CD4-positive, CD25-positive, alpha-beta regulatory T cell (primary cell): ENCODE results near the gene REEP3. TPM values are rescaled to one million over a fixed set of nuclear protein-coding genes. Genes with fewer than 3 reads are reported as not detected.

ENCODE experiments used
- ATAC-seq, 2 donors: fragments of 150-1000 bp; cut with Tn5 transposase; one replicate each; pipeline ENCODE4 v1.10.0; 2021; ENCODE audit warnings: low read depth in 2 of 2, moderate number of reproducible peaks in 2 of 2, moderate library complexity in 1 of 2
- DNase-seq, 3 donors: peaks; one replicate each; pipeline versions ENCODE4 v3.0.0 to v3.0.0-alpha.2; 2012 to 2022; ENCODE audit warnings: mixed read lengths in 1 of 3
- H3K27ac ChIP-seq: one replicate; pipeline ENCODE4 v1.7.0; 2013; ENCODE audit warnings: mild to moderate bottlenecking, low read length; ENCODE audit not compliant: insufficient read depth, poor library complexity, severe bottlenecking
- H3K27me3 ChIP-seq: one replicate; pipeline ENCODE4 v1.7.0; 2013; ENCODE audit warnings: low read length; ENCODE audit not compliant: control insufficient read depth, insufficient read depth
- H3K36me3 ChIP-seq: one replicate; pipeline ENCODE4 v1.7.0; 2013; ENCODE audit warnings: mild to moderate bottlenecking, low read length, moderate library complexity; ENCODE audit not compliant: control insufficient read depth, insufficient read depth
- H3K4me1 ChIP-seq: 2 replicates; pipeline ENCODE4 v1.7.0; 2013; ENCODE audit warnings: mild to moderate bottlenecking, low read length; ENCODE audit not compliant: insufficient read depth, control insufficient read depth, poor library complexity, severe bottlenecking
- H3K4me3 ChIP-seq: one replicate; pipeline ENCODE4 v1.7.0; 2013; ENCODE audit warnings: low read depth, mild to moderate bottlenecking, low read length, moderate library complexity
- H3K9me3 ChIP-seq, 2 experiments: 1 replicate in 1 of 2; 2 replicates in 1 of 2; pipeline ENCODE4 v1.7.0; 2013; ENCODE audit warnings: low read length in 2 of 2, mild to moderate bottlenecking in 1 of 2, moderate library complexity in 1 of 2; ENCODE audit not compliant: control insufficient read depth in 2 of 2
- H3K27ac Mint-ChIP-seq, 3 donors: one replicate each; pipeline ENCODE4 v1.8.0; 2020 to 2022; ENCODE audit warnings: mild to moderate bottlenecking in 3 of 3, mixed read lengths in 3 of 3, moderate library complexity in 2 of 3
- H3K27me3 Mint-ChIP-seq: one replicate; pipeline ENCODE4 v1.8.0; 2022; ENCODE audit warnings: mild to moderate bottlenecking, mixed read lengths
- H3K36me3 Mint-ChIP-seq: one replicate; pipeline ENCODE4 v1.8.0; 2020; ENCODE audit warnings: mixed read lengths
- H3K4me1 Mint-ChIP-seq, 4 donors: one replicate each; pipeline ENCODE4 v1.8.0; 2020 to 2022; ENCODE audit warnings: mixed read lengths in 4 of 4, mild to moderate bottlenecking in 1 of 4
- H3K4me3 Mint-ChIP-seq, 4 donors: one replicate each; pipeline ENCODE4 v1.8.0; 2020 to 2022; ENCODE audit warnings: mild to moderate bottlenecking in 4 of 4, mixed read lengths in 4 of 4, moderate library complexity in 3 of 4
- H3K9me3 Mint-ChIP-seq, 7 donors: one replicate each; pipeline ENCODE4 v1.8.0; 2020 to 2022; ENCODE audit warnings: mixed read lengths in 7 of 7, mild to moderate bottlenecking in 3 of 7, moderate library complexity in 2 of 7
- polyA plus RNA-seq, 4 donors: library from polyadenylated mRNA; unstranded; fragments of 300-500 nt; fragmentation: Illumina TruSeq; gene quantifications; one replicate each; pipeline ENCODE4 v1.2.3, GENCODE V29; 2021
- total RNA-seq: library from RNA; stranded (reverse); gene quantifications from one replicate; pipeline ENCODE4 v1.2.3, GENCODE V29; 2022

REEP3 gene
- total and polyA plus RNA-seq, 5 donors from 2014 or later: 12.7 to 21.2 (median 17.6) TPM

DNA sequence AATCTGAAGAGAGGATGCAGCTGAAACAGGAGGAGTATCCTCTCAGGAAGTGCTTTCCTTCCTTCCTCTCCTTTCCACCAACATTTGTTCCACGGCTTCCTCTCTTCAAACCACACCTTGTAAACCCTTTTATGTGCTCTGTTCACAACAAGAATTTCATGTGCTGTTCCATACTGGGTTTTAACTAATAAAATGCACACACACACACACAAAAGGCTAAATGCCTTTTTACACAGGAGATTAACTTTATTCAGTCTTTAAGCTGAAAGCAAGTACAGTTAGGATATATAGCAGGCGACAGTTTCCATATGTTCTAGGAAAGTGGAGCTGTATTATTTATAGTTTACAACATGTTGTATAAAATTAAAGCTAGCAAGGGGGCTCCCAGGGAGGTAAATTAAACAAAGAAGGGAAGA lies 106.7 kb downstream of the REEP3 start:
- H3K9me3 Mint-ChIP-seq: no peaks in the 10 kb centered on the region
- no peaks in the 10 kb centered on the region for H3K36me3 ChIP-seq
- peaks cover 10 to 31% (median 22%) of the 10 kb centered on the region in 4 donors for H3K4me1 Mint-ChIP-seq
- H3K27me3 Mint-ChIP-seq: no peaks in the 10 kb centered on the region
- ATAC-seq (no peak), DNase-seq (no peak)
- H3K27ac ChIP-seq: no peak overlapping the region
- H3K4me3 Mint-ChIP-seq: peak overlapping the region in 3 of 4 donors; percentile 7 to 91 (median 89)
- H3K27ac Mint-ChIP-seq: no peak overlapping the region
- peaks cover 4% of the 10 kb centered on the region for H3K36me3 Mint-ChIP-seq
- peak overlapping the region; percentile 8 for H3K4me3 ChIP-seq
- H3K27me3 ChIP-seq: no peaks in the 10 kb centered on the region
- H3K9me3 ChIP-seq: no peaks in the 10 kb centered on the region
- peaks cover 25% of the 10 kb centered on the region for H3K4me1 ChIP-seq

DNA sequence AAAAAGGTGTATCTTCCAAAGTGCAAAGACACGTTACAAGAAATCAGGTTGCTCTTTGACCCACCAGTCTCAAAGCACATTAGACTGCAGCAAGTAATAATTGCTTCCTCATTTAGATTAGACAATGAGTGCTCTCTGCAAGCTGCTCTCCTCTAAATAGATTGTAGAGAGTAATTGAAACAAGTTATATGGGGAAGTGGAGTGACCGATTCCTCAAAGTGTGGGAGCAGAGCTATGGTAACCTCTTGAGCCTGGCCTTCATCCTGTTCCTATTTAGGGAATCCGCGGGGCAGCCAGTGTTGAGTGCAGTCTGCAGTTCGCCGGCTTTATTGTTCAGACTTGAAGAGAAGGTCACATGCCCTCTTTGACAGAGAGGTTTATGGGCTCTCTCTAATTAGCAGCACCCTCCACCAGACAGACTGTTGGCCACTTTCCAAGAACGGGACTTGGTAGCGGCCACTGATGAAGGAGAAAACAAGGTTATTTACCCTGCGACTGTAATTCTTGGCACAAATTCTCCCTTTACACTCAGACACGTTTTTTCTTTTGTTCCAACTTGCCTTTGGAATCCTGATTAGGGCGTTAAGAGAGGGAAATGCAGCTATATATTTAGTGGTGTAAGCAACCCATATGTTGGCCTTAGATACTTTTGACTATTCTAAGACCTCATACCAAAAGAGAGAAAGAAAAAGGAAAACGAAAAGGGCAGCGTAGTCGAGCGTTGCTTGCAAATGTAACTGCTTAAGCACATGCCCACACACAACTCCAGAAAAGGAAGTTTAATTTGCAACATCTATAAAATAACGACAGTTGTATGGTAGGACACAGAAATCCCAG lies 107.5 kb downstream of the REEP3 start:
- Histone ChIP-seq H3K36me3 (no peaks in the 10 kb centered on the region), H3K4me1 (peaks cover 25% of the 10 kb centered on the region), H3K4me3 (peak overlapping the region; percentile 93), H3K27ac (peak overlapping the region; percentile 59), H3K9me3 (no peaks in the 10 kb centered on the region), H3K27me3 (no peaks in the 10 kb centered on the region)
- Mint-ChIP-seq H3K36me3 (no peaks in the 10 kb centered on the region), H3K4me1 (peaks cover 10 to 31% (median 22%) of the 10 kb centered on the region in 4 donors), H3K27ac (peak overlapping the region; percentile 21 to 96 (median 24)), H3K9me3 (no peaks in the 10 kb centered on the region), H3K27me3 (no peaks in the 10 kb centered on the region), H3K4me3 (peak overlapping the region; percentile 89 to 97 (median 94))
- no peak for ATAC-seq
- peak in 2 of 3 donors; percentile 10 to 29 for DNase-seq

GRCh38 chr10:63629363-63630084 lies 108.3 kb downstream of the REEP3 start:
- H3K4me1 ChIP-seq: peaks cover 25% of the 10 kb centered on the region
- H3K27me3 ChIP-seq: no peaks in the 10 kb centered on the region
- H3K36me3 Mint-ChIP-seq: no peaks in the 10 kb centered on the region
- no peaks in the 10 kb centered on the region for H3K9me3 Mint-ChIP-seq
- ATAC-seq: peak; percentile 77
- H3K9me3 ChIP-seq: no peaks in the 10 kb centered on the region
- H3K27me3 Mint-ChIP-seq: no peaks in the 10 kb centered on the region
- peak overlapping the region; percentile 93 for H3K4me3 ChIP-seq
- no peaks in the 10 kb centered on the region for H3K36me3 ChIP-seq
- peak overlapping the region; percentile 89 to 97 (median 94) for H3K4me3 Mint-ChIP-seq
- peak overlapping the region; percentile 31 to 96 (median 91) for H3K27ac Mint-ChIP-seq
- DNase-seq: peak; percentile 59 to 88 (median 76)
- peak overlapping the region; percentile 59 for H3K27ac ChIP-seq
- peaks cover 10 to 31% (median 22%) of the 10 kb centered on the region in 4 donors for H3K4me1 Mint-ChIP-seq

- DNase-seq: peak; percentile 60 to 89 (median 69)
- no peaks in the 10 kb centered on the region for H3K9me3 ChIP-seq
- H3K4me3 ChIP-seq: peak overlapping the region; percentile 93
- Mint-ChIP-seq H3K9me3 (peaks cover 0 to under 1% (median 0%) of the 10 kb centered on the region in 7 donors), H3K4me3 (peak overlapping the region; percentile 89 to 97 (median 94)), H3K27me3 (no peaks in the 10 kb centered on the region), H3K36me3 (no peaks in the 10 kb centered on the region), H3K4me1 (peaks cover 10 to 31% (median 22%) of the 10 kb centered on the region in 4 donors), H3K27ac (peak overlapping the region; percentile 45 to 96 (median 86))
- ATAC-seq: peak; percentile 55 to 61
- H3K27ac ChIP-seq: peak overlapping the region; percentile 59
- H3K27me3 ChIP-seq: no peaks in the 10 kb centered on the region
- no peaks in the 10 kb centered on the region for H3K36me3 ChIP-seq
- peaks cover 25% of the 10 kb centered on the region for H3K4me1 ChIP-seq
Measured at GRCh38 chr10:63630085-63630930, 109.1 kb downstream of the REEP3 start.

DNA sequence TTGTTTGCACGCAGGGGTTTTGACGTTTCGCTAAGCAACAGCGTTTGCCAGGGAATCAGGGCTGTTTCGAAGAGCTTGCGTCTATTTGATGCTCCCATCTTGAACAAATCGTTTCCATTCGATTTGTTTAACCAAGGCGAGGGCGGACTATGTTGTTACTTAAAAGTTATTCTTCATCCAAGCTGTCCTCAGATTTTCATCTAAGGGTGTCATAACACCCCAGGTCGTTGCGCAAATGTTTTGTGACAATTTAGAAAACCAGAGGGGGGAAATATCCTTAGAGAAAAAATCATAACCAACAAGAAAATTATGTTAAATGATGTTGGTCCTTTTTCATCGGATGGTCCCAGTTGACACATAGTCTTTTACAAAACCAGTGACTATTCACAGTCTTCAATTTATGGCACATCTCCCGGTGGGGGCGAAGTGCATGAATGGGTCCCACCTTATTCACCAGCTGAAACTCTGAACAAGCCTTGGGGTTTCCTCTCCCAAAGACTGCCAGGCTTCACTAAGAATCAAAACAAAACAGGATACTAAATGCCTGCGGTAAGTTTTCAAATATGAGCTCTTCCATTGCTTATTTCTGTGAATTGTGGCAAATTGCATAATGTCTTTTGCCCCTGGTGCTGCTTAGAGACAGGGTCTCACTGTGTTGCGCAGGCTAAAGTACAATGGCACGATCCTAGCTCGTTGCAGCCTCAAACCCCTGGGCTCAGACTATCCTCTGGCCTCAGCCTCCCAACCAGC lies 109.9 kb downstream of the REEP3 start:
- H3K4me3 ChIP-seq: peak overlapping the region; percentile 74
- DNase-seq (no peak), ATAC-seq (no peak)
- H3K9me3 Mint-ChIP-seq: peaks cover 0 to 1% (median 0%) of the 10 kb centered on the region in 7 donors
- no peaks in the 10 kb centered on the region for H3K27me3 Mint-ChIP-seq
- H3K27ac Mint-ChIP-seq: peak overlapping the region; percentile 45 to 86 (median 82)
- H3K36me3 Mint-ChIP-seq: no peaks in the 10 kb centered on the region
- H3K36me3 ChIP-seq: no peaks in the 10 kb centered on the region
- no peaks in the 10 kb centered on the region for H3K27me3 ChIP-seq
- peaks cover 10 to 31% (median 22%) of the 10 kb centered on the region in 4 donors for H3K4me1 Mint-ChIP-seq
- no peaks in the 10 kb centered on the region for H3K9me3 ChIP-seq
- peaks cover 25% of the 10 kb centered on the region for H3K4me1 ChIP-seq
- no peak overlapping the region for H3K27ac ChIP-seq
- peak overlapping the region; percentile 79 to 96 (median 88) for H3K4me3 Mint-ChIP-seq

GRCh38 chr10:63631991-63632390 lies 110.8 kb downstream of the REEP3 start:
- H3K27me3 Mint-ChIP-seq: no peaks in the 10 kb centered on the region

More at GRCh38 chr10:63631991-63632390, 110.8 kb downstream of the REEP3 start:
- Histone ChIP-seq H3K27ac (no peak overlapping the region), H3K4me3 (no peak overlapping the region), H3K9me3 (no peaks in the 10 kb centered on the region), H3K36me3 (no peaks in the 10 kb centered on the region), H3K4me1 (peaks cover 25% of the 10 kb centered on the region), H3K27me3 (no peaks in the 10 kb centered on the region)
- ATAC-seq (no peak), DNase-seq (no peak)
- Mint-ChIP-seq H3K4me3 (peak overlapping the region; percentile 58 to 96 (median 84)), H3K4me1 (peaks cover 10 to 31% (median 22%) of the 10 kb centered on the region in 4 donors), H3K36me3 (no peaks in the 10 kb centered on the region), H3K27ac (peak overlapping the region in 1 of 3 donors; percentile 26), H3K9me3 (peaks cover 0 to 1% (median 0%) of the 10 kb centered on the region in 7 donors)
